Testis (tissue), 2 donors: ENCODE data around the gene RPL18.

Source experiments
- POLR2A ChIP-seq: fragments of 450-650 bp; IDR thresholded peaks from one replicate; pipeline ENCODE4 v1.6.1; 2017; ENCODE audit warnings: antibody characterized with exemption, mild to moderate bottlenecking, moderate library complexity
- TF ChIP-seq, protein P1 (sequence below), 3 experiments: fragments of 450-650 bp in 2 of 3; fragments of 200-600 bp in 1 of 3; sonication (generic) in 1 of 3; IDR thresholded peaks; one replicate each; pipeline ENCODE4 v1.5.1; 2016 to 2019; ENCODE audit warnings: antibody characterized with exemption in 3 of 3, mild to moderate bottlenecking in 2 of 3, moderate library complexity in 1 of 3

DNA sequence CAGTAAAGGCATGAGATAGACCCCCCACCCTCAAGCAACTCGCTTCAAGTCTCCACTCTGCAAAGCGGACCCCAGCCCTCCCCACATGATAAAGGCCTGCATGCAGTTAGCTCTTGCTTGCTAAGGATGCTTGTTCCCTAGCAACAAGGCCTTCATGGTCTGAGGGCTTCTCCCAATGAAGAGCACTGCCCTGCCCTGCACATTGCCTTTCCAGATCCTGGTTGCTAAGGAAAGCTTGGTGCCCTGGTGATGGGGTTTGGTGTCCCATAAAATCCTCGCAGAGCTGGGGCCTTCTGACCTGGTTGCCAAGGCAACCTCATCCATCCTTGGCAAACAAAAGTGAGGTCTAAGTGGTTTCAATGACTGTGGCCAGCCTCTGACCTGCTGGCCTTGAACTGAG is 12.2 kb upstream of the RPL18 start:
- TF ChIP-seq, protein P1, sequence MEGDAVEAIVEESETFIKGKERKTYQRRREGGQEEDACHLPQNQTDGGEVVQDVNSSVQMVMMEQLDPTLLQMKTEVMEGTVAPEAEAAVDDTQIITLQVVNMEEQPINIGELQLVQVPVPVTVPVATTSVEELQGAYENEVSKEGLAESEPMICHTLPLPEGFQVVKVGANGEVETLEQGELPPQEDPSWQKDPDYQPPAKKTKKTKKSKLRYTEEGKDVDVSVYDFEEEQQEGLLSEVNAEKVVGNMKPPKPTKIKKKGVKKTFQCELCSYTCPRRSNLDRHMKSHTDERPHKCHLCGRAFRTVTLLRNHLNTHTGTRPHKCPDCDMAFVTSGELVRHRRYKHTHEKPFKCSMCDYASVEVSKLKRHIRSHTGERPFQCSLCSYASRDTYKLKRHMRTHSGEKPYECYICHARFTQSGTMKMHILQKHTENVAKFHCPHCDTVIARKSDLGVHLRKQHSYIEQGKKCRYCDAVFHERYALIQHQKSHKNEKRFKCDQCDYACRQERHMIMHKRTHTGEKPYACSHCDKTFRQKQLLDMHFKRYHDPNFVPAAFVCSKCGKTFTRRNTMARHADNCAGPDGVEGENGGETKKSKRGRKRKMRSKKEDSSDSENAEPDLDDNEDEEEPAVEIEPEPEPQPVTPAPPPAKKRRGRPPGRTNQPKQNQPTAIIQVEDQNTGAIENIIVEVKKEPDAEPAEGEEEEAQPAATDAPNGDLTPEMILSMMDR (IDR thresholded peaks at IDR 0.05), result no peak
- TF ChIP-seq POLR2A, result no peak
